GM19193 (cell line): ENCODE measurements around the gene GPR15LG.

Experiments
- POLR2A ChIP-seq: IDR thresholded peaks from 4 replicates; pipeline ENCODE4 v1.6.1; 2011; ENCODE audit not compliant: insufficient read depth, insufficient read length; ENCODE audit errors: extremely low read depth

GPR15LG gene

DNA sequence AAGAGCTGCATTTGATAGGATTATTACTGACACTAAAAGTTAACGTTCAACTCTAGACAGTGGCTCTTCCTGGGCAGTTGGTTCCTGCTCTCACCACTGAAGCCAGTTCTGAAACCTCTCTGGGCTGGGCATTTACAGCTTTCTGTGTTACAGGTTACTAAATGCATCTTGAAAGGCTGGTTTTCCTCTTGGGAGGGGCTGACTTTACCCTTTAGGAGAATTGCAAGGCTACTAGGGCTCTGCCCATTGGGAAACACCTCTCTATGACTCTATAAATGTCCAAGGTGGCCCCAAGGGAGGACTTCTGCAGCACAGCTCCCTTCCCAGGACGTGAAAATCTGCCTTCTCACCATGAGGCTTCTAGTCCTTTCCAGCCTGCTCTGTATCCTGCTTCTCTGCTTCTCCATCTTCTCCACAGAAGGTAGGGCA is at the start of gene GPR15LG:
GPR15LG (plus strand) TSS at position 301 of the 429 bp plus-strand sequence; CDS start at position 352, 51 bp downstream.
- TF ChIP-seq POLR2A, result no peak

GRCh38 chr10:84126785-84127167 is 46.8 kb upstream of the GPR15LG start:
- no peak for TF ChIP-seq POLR2A

DNA sequence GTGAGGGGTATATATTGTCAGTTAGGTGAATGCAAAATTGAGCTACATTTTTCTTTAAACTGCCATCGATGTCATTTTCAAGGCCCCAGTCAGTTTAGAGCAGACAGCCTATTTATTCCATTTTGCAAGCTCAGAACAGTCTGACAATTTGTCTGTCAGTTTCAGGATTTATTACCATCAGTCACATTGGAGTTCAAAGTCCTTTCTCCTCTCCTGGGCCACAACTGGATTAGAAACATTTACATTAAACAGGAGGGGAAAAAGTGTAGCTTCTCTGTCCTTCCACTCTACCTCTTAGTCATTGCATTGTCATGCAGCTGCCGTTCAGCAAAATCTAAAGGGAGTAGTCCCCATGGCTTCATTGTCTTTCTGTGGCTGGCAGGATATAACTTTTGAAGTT is 37.8 kb upstream of the GPR15LG start:
- no peak for TF ChIP-seq POLR2A

GRCh38 chr10:84137811-84138210 is 35.8 kb upstream of the GPR15LG start:
- no peak for TF ChIP-seq POLR2A

- no peak for TF ChIP-seq POLR2A
Observed at GRCh38 chr10:84138478-84139125, 35.0 kb upstream of the GPR15LG start.

DNA sequence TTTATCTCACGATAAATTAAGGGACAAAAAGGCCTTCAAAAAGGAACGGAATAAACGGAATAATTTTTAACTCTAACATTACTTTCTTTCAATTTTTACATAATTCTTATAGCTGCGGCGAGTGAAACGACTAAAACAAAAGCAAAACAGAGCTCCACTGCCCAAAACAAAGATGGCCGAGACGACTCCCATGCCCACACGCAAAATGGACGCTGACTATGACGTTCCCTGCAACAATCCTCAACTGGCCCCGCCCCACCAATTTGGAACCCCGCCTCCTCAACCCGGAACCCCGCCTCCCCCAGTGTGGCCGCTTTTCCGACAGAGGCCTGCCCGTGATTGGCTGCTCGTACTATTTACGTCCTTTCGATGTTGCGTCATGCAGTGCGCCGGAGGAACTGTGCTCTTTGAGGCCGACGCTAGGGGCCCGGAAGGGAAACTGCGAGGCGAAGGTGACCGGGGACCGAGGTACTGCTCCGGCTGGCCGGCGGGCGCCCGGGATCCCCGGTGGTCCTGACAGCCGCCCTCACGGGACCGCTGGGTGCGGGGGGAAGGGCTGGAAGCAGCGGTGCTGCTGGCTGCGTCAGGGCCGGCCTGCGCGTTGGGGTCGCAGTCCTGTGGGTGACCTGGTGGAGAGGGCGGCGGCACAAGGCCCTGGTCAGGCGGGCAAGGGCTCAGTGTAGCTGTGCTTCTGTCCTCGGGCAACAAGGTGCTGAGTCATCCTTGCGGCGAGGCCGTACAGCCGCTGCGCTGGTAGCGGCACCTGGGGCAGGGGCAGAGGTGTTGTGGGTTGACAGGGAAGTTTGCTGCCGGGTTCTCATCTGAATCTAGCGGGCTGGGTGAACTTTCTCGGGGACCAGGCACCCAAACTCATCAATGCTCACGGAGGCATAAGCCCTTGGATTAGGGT is 34.2 kb upstream of the GPR15LG start, which contains the start of gene GHITM:
GHITM (plus strand) TSS at position 384 of the 910 bp plus-strand sequence. CDS start 1,992 bp downstream, outside the sequence.
- TF ChIP-seq POLR2A, result peak; percentile 85

- TF ChIP-seq POLR2A, result no peak
Observed at GRCh38 chr10:84140036-84140379, 33.6 kb upstream of the GPR15LG start.

DNA sequence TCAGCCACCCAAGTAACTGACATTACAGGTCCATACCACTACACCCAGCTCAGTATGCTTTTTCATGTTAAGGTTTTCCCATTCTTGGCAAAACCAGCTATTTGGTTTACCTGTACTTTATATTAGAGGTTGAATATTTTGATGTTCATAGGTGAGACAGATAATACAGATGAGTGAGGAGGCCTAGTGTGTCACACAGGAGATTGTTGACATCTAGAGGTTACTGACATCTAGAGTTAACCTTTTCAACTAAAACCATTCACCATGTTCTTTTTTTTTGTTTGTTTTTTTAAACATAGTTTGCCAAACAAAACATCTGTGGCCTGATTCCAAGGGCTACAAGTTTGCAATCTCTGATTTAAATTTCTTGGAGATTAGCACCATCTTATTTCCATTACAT is 26.3 kb upstream of the GPR15LG start:
- TF ChIP-seq POLR2A, result no peak

GRCh38 chr10:84149854-84150253 is 23.7 kb upstream of the GPR15LG start:
- no peak for TF ChIP-seq POLR2A

GRCh38 chr10:84152769-84153168 is 20.8 kb upstream of the GPR15LG start:
- TF ChIP-seq POLR2A, result no peak

DNA sequence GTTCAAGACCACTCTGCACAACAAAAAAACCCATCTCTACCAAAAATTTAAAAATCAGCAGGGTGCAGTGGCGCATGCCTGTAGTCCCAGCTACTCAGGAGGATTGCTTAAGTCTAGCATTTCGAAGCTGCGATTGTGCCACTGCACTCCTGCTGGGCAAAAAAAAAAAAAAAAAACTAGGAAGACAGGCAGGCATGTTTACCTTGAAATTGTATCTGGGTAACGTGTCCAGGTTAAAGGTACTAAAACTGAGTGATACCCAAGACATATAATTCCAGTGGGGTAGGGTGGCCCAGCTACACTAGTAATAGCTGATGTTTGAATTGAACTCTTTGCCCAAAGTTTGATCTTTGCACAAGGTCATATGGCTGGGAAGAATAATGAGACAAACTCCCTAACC is 18.1 kb upstream of the GPR15LG start:
- TF ChIP-seq POLR2A, result no peak

DNA sequence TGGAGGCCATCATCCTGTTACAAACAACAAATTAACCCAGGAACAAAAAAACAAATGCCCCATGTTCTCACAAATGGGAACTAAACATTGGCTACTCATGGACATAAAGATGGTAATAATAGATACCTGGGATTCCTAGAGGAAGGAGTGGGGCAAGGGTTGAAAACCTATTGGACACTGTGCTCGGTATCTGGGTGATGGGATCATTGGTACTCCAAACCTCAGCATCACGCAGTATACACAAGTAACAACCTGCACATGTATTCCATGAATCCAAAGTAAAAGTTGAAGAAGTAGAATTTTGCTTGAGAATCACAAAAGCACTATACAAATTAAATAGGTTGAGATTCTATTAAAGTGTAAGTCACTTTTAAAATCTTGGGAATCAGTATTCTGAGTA is 17.6 kb upstream of the GPR15LG start:
- TF ChIP-seq POLR2A, result no peak

- TF ChIP-seq POLR2A, result peak; percentile 18
Observed at GRCh38 chr10:84156768-84157167, 16.8 kb upstream of the GPR15LG start.

GRCh38 chr10:84158061-84158460 is 15.5 kb upstream of the GPR15LG start:
- TF ChIP-seq POLR2A, result no peak

- TF ChIP-seq POLR2A, result no peak
Observed at GRCh38 chr10:84158550-84158949, 15.1 kb upstream of the GPR15LG start.
